Measurements from ENCODE around the gene AKR7A3. TPM values are rescaled to one million over a fixed set of nuclear protein-coding genes. Genes with fewer than 3 reads are reported as not detected.

Gene AKR7A3
- total RNA-seq, 2 experiments from 2014 or later, result 0.54 TPM

DNA sequence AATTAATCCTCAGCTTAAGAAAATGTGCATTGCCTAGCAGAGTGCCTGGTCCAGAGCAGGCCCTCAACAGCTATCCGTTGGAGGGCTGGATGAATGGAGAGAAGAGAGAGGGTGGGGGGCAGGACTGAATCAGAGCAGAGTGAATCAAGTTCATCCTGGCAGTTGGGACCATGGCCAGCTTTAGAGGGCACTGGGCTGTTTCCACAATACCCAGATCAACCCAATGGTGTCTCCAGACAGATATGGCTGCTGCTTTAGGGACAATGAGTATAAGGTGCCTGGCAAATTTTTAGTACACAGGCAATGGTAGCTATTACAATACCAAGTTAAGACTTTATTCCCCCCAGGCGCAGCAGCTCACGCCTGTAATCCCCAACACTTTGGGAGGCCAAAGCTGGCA, 54.3 kb downstream of the AKR7A3 start:
- Mint-ChIP-seq H3K4me3 (no peak overlapping the region), H3K27ac (no peak overlapping the region), H3K27me3 (no peaks in the 10 kb centered on the region), H3K36me3 (ENCODE audit: low read depth) (peaks cover 42% of the 10 kb centered on the region), H3K9me3 (no peaks in the 10 kb centered on the region), H3K4me1 (ENCODE audit: low read depth) (no peaks in the 10 kb centered on the region)
- TF ChIP-seq, protein P1, sequence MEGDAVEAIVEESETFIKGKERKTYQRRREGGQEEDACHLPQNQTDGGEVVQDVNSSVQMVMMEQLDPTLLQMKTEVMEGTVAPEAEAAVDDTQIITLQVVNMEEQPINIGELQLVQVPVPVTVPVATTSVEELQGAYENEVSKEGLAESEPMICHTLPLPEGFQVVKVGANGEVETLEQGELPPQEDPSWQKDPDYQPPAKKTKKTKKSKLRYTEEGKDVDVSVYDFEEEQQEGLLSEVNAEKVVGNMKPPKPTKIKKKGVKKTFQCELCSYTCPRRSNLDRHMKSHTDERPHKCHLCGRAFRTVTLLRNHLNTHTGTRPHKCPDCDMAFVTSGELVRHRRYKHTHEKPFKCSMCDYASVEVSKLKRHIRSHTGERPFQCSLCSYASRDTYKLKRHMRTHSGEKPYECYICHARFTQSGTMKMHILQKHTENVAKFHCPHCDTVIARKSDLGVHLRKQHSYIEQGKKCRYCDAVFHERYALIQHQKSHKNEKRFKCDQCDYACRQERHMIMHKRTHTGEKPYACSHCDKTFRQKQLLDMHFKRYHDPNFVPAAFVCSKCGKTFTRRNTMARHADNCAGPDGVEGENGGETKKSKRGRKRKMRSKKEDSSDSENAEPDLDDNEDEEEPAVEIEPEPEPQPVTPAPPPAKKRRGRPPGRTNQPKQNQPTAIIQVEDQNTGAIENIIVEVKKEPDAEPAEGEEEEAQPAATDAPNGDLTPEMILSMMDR (IDR thresholded peaks at IDR 0.05), result no peak
- intact Hi-C loops (cut with micrococcal nuclease), result no loop called here
- ChIA-PET CTCF (interaction anchor here (0.8 to 2.2 kb wide), 3 partner anchors 18 to 56 kb away, joined by 3 to 8 read pairs (median 3); no protein-coding TSS in a partner anchor), POLR2A (interaction anchor here (1.0 to 1.5 kb wide), 4 partner anchors 11 to 70 kb away, joined by 3 to 5 read pairs (median 4); partner anchors contain the start of gene MRTO4)
- DNase-seq (no peak), ATAC-seq (no peak)

Other genes starting within 250 kb of the AKR7A3 start
- 100 to 1,000 TPM; 133 TPM for gene UBR4, start 78.5 kb downstream of the AKR7A3 start, total RNA-seq
- gene EMC1, start 37.2 kb downstream of the AKR7A3 start, total RNA-seq, result 10 to 100 TPM; 38.3 to 39.5 TPM
- gene MRTO4, start 37.0 kb downstream of the AKR7A3 start, total RNA-seq, result 10 to 100 TPM; 90.9 to 93.4 TPM
- gene AKR7A2, start 23.4 kb upstream of the AKR7A3 start, total RNA-seq, result 10 to 100 TPM; 42.9 to 43.4 TPM
- gene SLC66A1, start 23.6 kb upstream of the AKR7A3 start, total RNA-seq, result 1 to 10 TPM; 3.6 TPM
- 100 to 1,000 TPM; 335 to 340 TPM for gene CAPZB, start 196.8 kb upstream of the AKR7A3 start, total RNA-seq